GM23338 (cell line): Measurements from ENCODE around the gene CD70.

Experiments
- CREB1 ChIP-seq: fragments of 250-450 bp; sonication (Bioruptor Pico); IDR thresholded peaks from 2 replicates; pipeline ENCODE4 v1.5.0; 2020; ENCODE audit warnings: low read depth, mild to moderate bottlenecking, moderate library complexity
- EZH2 ChIP-seq: fragments of 200-600 bp; sonication (generic); IDR thresholded peaks from one replicate; pipeline ENCODE4 v1.8.0; 2017; ENCODE audit warnings: antibody characterized with exemption, mild to moderate bottlenecking, low read depth; ENCODE audit not compliant: unreplicated experiment
- EZH2phosphoT487 ChIP-seq: fragments of 200-600 bp; sonication (generic); IDR thresholded peaks from one replicate; pipeline ENCODE4 v1.8.1; 2018; ENCODE audit warnings: antibody characterized with exemption; ENCODE audit not compliant: unreplicated experiment
- JUNB ChIP-seq: IDR thresholded peaks from one replicate; pipeline ENCODE4 v1.6.1; 2016; ENCODE audit warnings: antibody characterized with exemption; ENCODE audit not compliant: unreplicated experiment
- POLR2AphosphoS5 ChIP-seq: IDR thresholded peaks from 2 replicates; pipeline ENCODE4 v1.6.1; 2016; ENCODE audit warnings: antibody characterized with exemption, low read depth
- REST ChIP-seq: IDR thresholded peaks from one replicate; pipeline ENCODE4 v1.6.1; 2018; ENCODE audit warnings: antibody characterized with exemption; ENCODE audit not compliant: unreplicated experiment
- STAT1 ChIP-seq: IDR thresholded peaks from one replicate; pipeline ENCODE4 v1.6.1; 2016; ENCODE audit warnings: antibody characterized with exemption; ENCODE audit not compliant: unreplicated experiment
- TF ChIP-seq, protein P1 (sequence below), 2 experiments: fragments of 200-600 bp in 1 of 2; sonication (generic) in 1 of 2; conservative IDR thresholded peaks; 2 replicates each; pipeline versions ENCODE4 v1.5.1 to v1.6.1; 2016 to 2017; ENCODE audit warnings: antibody characterized with exemption in 2 of 2, low read depth in 2 of 2, mild to moderate bottlenecking in 2 of 2, moderate library complexity in 1 of 2

GRCh38 chr19:6568010-6568526, 22.9 kb downstream of the CD70 start:
- TF ChIP-seq EZH2: no peak
- TF ChIP-seq REST: no peak
- TF ChIP-seq, protein P1, sequence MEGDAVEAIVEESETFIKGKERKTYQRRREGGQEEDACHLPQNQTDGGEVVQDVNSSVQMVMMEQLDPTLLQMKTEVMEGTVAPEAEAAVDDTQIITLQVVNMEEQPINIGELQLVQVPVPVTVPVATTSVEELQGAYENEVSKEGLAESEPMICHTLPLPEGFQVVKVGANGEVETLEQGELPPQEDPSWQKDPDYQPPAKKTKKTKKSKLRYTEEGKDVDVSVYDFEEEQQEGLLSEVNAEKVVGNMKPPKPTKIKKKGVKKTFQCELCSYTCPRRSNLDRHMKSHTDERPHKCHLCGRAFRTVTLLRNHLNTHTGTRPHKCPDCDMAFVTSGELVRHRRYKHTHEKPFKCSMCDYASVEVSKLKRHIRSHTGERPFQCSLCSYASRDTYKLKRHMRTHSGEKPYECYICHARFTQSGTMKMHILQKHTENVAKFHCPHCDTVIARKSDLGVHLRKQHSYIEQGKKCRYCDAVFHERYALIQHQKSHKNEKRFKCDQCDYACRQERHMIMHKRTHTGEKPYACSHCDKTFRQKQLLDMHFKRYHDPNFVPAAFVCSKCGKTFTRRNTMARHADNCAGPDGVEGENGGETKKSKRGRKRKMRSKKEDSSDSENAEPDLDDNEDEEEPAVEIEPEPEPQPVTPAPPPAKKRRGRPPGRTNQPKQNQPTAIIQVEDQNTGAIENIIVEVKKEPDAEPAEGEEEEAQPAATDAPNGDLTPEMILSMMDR (conservative IDR thresholded peaks at IDR 0.05; ENCODE audit: low read depth in 2 of 2): no peak
- no peak for TF ChIP-seq STAT1
- TF ChIP-seq JUNB: no peak
- no peak for TF ChIP-seq POLR2AphosphoS5
- no peak for TF ChIP-seq EZH2phosphoT487
- no peak for TF ChIP-seq CREB1 (CRISPR knock-in tag)
